GM19238 (cell line): ENCODE results near the gene CD109.

Experiments used
- DNase-seq: peaks from one replicate; pipeline ENCODE4 v3.0.0; 2011; ENCODE audit warnings: low spot score; ENCODE audit not compliant: insufficient read length

Gene CD109

DNA sequence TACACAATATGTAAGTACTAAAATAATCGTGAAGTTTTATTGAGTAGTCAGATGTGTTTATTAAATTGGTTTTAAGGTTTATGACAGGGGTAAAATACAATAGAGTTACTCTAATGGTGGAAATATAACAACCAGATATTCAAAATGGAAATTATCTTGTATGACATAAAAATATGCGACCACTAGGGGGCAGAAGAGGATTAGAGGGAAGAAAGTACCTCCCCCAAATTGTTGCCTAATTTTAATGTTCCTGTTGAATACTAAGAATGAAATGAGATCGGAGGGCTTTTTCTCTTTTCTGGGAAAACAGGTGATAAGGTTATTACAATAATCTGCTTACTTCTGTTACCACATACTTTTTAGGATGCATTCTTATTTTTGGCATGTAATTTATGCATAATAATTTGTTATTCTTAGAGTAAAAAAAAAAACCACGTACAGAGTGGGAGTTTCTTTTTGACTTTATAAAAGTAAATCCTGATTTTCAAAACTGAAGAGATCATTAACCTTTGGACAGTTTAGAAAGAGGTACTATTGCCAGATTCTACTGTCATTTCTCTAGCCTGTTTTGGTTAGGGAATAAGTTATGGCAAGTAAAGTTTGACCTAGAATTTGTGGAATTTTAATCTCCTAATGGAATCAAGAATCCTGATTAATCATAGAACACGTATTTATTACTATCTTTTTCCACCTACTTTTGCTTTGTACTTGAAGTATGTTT, 159.2 kb downstream of the CD109 start:
- DNase-seq, result no peak

GRCh38 chr6:73857341-73857890, 161.4 kb downstream of the CD109 start:
- no peak for DNase-seq

- DNase-seq, result no peak
Measured at GRCh38 chr6:73858376-73858775, 162.4 kb downstream of the CD109 start.

GRCh38 chr6:73860303-73860702, 164.3 kb downstream of the CD109 start:
- DNase-seq, result no peak

GRCh38 chr6:73866305-73866704, 170.3 kb downstream of the CD109 start:
- DNase-seq, result no peak

- no peak for DNase-seq
Measured at GRCh38 chr6:73867411-73867810, 171.4 kb downstream of the CD109 start.

DNA sequence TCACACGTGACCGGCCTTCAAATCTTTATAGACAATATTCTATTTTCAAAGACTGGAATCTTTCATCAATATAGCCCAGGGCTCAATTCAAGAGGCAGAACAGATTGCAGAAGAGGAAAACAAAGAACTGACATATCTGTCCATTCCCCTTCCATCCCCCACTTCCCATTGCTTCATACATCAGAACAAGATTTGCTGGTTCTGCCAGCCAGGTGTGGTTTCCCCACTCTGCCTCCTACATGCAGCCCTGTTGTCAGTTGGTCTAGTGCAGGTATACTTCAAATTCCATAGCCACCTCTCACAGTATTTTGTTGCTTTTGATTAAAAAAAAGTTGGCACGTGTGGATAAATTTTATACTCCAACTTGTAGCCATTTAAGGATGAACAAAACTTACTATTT, 174.9 kb downstream of the CD109 start:
- DNase-seq, result no peak

DNA sequence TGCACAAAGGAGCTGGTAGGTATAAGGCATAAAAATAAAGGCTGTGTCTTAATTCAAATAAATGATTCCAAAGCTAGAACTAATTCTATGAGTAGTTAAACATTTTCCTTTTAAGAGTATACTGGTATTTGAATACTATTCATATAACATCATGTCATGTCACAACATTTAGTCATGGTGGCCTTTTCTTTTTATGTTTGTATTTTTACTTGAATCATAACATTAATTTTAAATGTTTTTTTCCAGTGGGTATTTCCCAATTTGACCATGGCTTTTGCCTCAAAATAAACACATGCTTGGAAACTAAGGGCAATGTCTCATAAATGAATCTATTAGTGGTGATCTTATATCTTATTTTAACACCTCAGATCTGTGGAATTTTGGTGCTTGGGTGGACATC, 177.1 kb downstream of the CD109 start:
- no peak for DNase-seq
